Astrocyte (in vitro differentiated cells and primary cell): Measurements from ENCODE around the gene FBXL16. TPM values are rescaled to one million over a fixed set of nuclear protein-coding genes. Genes with fewer than 3 reads are reported as not detected.

Experiments
- DNase-seq: peaks from one replicate; pipeline ENCODE4 v3.0.0-alpha.2; 2010; ENCODE audit warnings: low read depth
- FAIRE-seq: peaks from 2 replicates; lab custom pipeline; 2011; peaks lifted over from hg19 to GRCh38; lab: Jason Lieb, UNC
- H2AFZ ChIP-seq: 2 replicates; pipeline ENCODE4 v1.6.0; 2012; ENCODE audit warnings: low read depth, low read length, inconsistent platforms
- H3K27ac ChIP-seq: 2 replicates; pipeline ENCODE4 v1.5.1; 2011; ENCODE audit warnings: low read depth, low read length, inconsistent platforms
- H3K27me3 ChIP-seq: 2 replicates; pipeline ENCODE4 v1.6.0; 2011; ENCODE audit warnings: low read length, inconsistent platforms; ENCODE audit not compliant: insufficient read depth
- H3K36me3 ChIP-seq: 2 replicates; pipeline ENCODE4 v1.5.1; 2011; ENCODE audit warnings: low read length, inconsistent platforms; ENCODE audit not compliant: insufficient read depth
- H3K4me1 ChIP-seq: 2 replicates; pipeline ENCODE4 v1.5.1; 2011; ENCODE audit warnings: low read length, inconsistent platforms; ENCODE audit not compliant: insufficient read depth
- H3K4me2 ChIP-seq: 2 replicates; pipeline ENCODE4 v1.6.0; 2012; ENCODE audit warnings: low read length, inconsistent platforms
- H3K4me3 ChIP-seq: 2 replicates; pipeline ENCODE4 v1.5.1; 2011; ENCODE audit warnings: low read depth, mild to moderate bottlenecking, low read length, inconsistent platforms; ENCODE audit not compliant: insufficient read depth
- H3K79me2 ChIP-seq: 2 replicates; pipeline ENCODE4 v1.6.0; 2012; ENCODE audit warnings: mild to moderate bottlenecking, low read length, inconsistent platforms; ENCODE audit not compliant: insufficient read depth
- H3K9ac ChIP-seq: 2 replicates; pipeline ENCODE4 v1.6.0; 2012; ENCODE audit warnings: mild to moderate bottlenecking, low read length, inconsistent platforms
- H3K9me3 ChIP-seq: 2 replicates; pipeline ENCODE4 v1.5.1; 2012; ENCODE audit warnings: low read depth, mild to moderate bottlenecking, low read length, inconsistent platforms; ENCODE audit not compliant: insufficient read depth
- H4K20me1 ChIP-seq: 2 replicates; pipeline ENCODE4 v1.6.0; 2012; ENCODE audit warnings: low read length, inconsistent platforms; ENCODE audit not compliant: insufficient read depth
- H3K27ac Mint-ChIP-seq: one replicate; pipeline ENCODE4 v1.8.0; 2021; ENCODE audit warnings: mild to moderate bottlenecking, mixed read lengths; ENCODE audit not compliant: unreplicated experiment
- H3K27me3 Mint-ChIP-seq: one replicate; pipeline ENCODE4 v1.8.0; 2021; ENCODE audit warnings: low read depth, mixed read lengths; ENCODE audit not compliant: unreplicated experiment
- H3K36me3 Mint-ChIP-seq: one replicate; pipeline ENCODE4 v1.8.0; 2021; ENCODE audit warnings: low read depth, mixed read lengths; ENCODE audit not compliant: unreplicated experiment
- H3K4me1 Mint-ChIP-seq: one replicate; pipeline ENCODE4 v1.8.0; 2021; ENCODE audit warnings: low read depth, mixed read lengths; ENCODE audit not compliant: unreplicated experiment
- H3K4me3 Mint-ChIP-seq: one replicate; pipeline ENCODE4 v1.8.0; 2021; ENCODE audit warnings: mild to moderate bottlenecking, moderate library complexity, mixed read lengths; ENCODE audit not compliant: unreplicated experiment
- H3K9me3 Mint-ChIP-seq: one replicate; pipeline ENCODE4 v1.8.0; 2021; ENCODE audit warnings: mild to moderate bottlenecking, mixed read lengths; ENCODE audit not compliant: unreplicated experiment
- EZH2 ChIP-seq: IDR thresholded peaks from 2 replicates; pipeline ENCODE4 v1.6.1; 2012; ENCODE audit warnings: mild to moderate bottlenecking, low read length, inconsistent platforms; ENCODE audit not compliant: insufficient read depth
- total RNA-seq: library from RNA; stranded (reverse); gene quantifications from 2 replicates; pipeline ENCODE4 v1.2.1, GENCODE V29; 2021
- TF ChIP-seq, protein P1 (sequence below): IDR thresholded peaks from 2 replicates; pipeline ENCODE4 v1.5.1; 2011; ENCODE audit warnings: low read depth, mild to moderate bottlenecking, inconsistent platforms, low read length, moderate library complexity; ENCODE audit not compliant: insufficient read depth

Gene FBXL16
- total RNA-seq, 1 donor from 2014 or later = 5.2 TPM

DNA sequence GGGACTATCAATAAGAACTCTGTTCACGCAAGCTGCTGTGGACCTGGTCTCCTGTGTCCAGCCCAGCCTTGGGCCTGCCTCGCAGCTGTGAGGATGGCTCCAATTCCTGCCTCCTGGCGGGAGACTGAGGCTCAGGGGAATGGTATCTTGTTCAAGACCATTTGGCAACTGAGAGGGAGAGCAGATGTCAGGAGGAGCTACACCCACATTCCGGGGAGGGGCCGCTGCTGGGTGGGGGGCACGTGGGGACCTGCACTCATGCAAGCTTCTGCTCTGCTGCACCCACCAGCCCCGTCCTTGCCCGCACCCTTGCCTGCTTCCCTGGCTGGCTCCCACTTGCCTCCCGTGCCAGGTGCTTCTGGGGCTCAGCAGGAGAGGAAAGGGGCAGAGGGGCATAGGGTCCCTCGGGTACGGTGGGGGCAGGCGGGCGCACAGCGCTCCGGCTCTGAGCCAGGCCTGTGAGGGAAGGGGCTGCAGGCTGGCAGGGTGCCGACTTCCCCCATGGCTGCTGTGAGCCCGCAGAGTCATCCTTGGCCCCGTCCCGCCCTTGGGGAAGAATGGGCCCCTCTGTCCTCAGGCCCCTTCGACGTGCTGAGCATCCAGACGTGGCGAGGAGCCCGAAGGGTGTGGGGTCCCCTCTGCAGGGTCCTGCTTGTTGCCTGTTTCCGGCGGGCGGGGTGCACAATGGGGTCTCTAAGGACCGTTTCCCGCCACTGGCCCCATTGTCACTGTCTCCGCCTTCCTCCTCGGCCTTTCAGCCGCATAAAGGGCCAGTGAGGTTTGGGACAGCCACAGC lies 12.0 kb upstream of the FBXL16 start:
- Histone ChIP-seq H3K36me3 (no peaks in the 10 kb centered on the region), H3K9ac (no peak overlapping the region), H3K9me3 (no peaks in the 10 kb centered on the region), H3K4me2 (no peak overlapping the region), H3K4me1 (peaks cover 38% of the 10 kb centered on the region), H3K4me3 (no peak overlapping the region), H3K79me2 (peaks cover 7% of the 10 kb centered on the region), H2AFZ (no peak overlapping the region), H3K27me3 (no peaks in the 10 kb centered on the region), H3K27ac (no peak overlapping the region), H4K20me1 (peaks cover 43% of the 10 kb centered on the region)
- Mint-ChIP-seq H3K4me1 (peaks cover 3% of the 10 kb centered on the region), H3K27me3 (no peaks in the 10 kb centered on the region), H3K9me3 (no peaks in the 10 kb centered on the region), H3K4me3 (no peak overlapping the region), H3K36me3 (no peaks in the 10 kb centered on the region), H3K27ac (no peak overlapping the region)
- TF ChIP-seq EZH2 = no peak
- TF ChIP-seq, protein P1, sequence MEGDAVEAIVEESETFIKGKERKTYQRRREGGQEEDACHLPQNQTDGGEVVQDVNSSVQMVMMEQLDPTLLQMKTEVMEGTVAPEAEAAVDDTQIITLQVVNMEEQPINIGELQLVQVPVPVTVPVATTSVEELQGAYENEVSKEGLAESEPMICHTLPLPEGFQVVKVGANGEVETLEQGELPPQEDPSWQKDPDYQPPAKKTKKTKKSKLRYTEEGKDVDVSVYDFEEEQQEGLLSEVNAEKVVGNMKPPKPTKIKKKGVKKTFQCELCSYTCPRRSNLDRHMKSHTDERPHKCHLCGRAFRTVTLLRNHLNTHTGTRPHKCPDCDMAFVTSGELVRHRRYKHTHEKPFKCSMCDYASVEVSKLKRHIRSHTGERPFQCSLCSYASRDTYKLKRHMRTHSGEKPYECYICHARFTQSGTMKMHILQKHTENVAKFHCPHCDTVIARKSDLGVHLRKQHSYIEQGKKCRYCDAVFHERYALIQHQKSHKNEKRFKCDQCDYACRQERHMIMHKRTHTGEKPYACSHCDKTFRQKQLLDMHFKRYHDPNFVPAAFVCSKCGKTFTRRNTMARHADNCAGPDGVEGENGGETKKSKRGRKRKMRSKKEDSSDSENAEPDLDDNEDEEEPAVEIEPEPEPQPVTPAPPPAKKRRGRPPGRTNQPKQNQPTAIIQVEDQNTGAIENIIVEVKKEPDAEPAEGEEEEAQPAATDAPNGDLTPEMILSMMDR = no peak
- FAIRE-seq (no peak), DNase-seq (no peak)

DNA sequence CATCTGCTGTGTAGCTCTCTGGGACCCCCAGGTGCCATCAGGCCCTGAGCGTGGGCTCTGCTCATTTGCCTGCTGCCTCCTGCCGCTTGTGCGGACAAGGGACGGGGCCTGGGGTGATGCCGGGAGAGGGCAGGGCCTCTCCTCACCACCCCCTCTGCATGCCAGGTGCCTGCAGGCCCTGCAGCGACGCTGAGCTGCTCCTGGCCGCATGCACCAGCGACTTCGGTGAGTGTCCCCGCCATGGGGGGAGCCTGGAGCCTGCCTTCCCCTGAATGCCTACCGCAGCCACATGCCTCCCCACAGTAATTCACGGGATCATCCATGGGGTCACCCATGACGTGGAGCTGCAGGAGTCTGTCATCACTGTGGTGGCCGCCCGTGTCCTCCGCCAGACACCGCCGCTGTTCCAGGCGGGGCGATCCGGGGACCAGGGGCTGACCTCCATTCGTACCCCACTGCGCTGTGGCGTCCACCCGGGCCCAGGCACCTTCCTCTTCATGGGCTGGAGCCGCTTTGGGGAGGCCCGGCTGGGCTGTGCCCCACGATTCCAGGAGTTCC lies 11.2 kb upstream of the FBXL16 start:
- peak overlapping the region; percentile 80 for H3K4me3 Mint-ChIP-seq
- H3K4me1 ChIP-seq = peaks cover 35% of the 10 kb centered on the region

More for the DNA sequence above, 11.2 kb upstream of the FBXL16 start:
- Histone ChIP-seq H3K27ac (no peak overlapping the region), H4K20me1 (peaks cover 41% of the 10 kb centered on the region), H3K9ac (no peak overlapping the region), H3K4me2 (peak overlapping the region; percentile 90), H3K79me2 (peaks cover 7% of the 10 kb centered on the region), H3K9me3 (no peaks in the 10 kb centered on the region), H3K27me3 (no peaks in the 10 kb centered on the region), H3K36me3 (no peaks in the 10 kb centered on the region), H3K4me3 (no peak overlapping the region), H2AFZ (no peak overlapping the region)
- Mint-ChIP-seq H3K27me3 (no peaks in the 10 kb centered on the region), H3K27ac (no peak overlapping the region), H3K36me3 (no peaks in the 10 kb centered on the region), H3K4me1 (peaks cover 5% of the 10 kb centered on the region), H3K9me3 (no peaks in the 10 kb centered on the region)
- FAIRE-seq (no peak), DNase-seq (no peak)
- TF ChIP-seq, protein P1 = no peak
- TF ChIP-seq EZH2 = no peak
